Hippocampal formation (tissue), 2 donors: ENCODE data around the gene CPA5.

Experiments used
- DNase-seq, 2 donors: peaks; one replicate each; lab custom pipeline; 2025; lab: John Stamatoyannopoulos, UW

The CPA5 gene

GRCh38 chr7:130397051-130397757 is 52.6 kb downstream of the CPA5 start:
- no peak for DNase-seq

- no peak for DNase-seq
Observed at GRCh38 chr7:130397758-130398073, 53.1 kb downstream of the CPA5 start.

GRCh38 chr7:130398526-130399090 is 54.0 kb downstream of the CPA5 start:
- no peak for DNase-seq

- DNase-seq, result no peak
Observed at GRCh38 chr7:130400120-130400572, 55.5 kb downstream of the CPA5 start.

- no peak for DNase-seq
Observed at GRCh38 chr7:130401101-130401500, 56.5 kb downstream of the CPA5 start.

- DNase-seq, result no peak
Observed at GRCh38 chr7:130401578-130401977, 57.0 kb downstream of the CPA5 start.

GRCh38 chr7:130405003-130405402 is 60.4 kb downstream of the CPA5 start:
- no peak for DNase-seq

GRCh38 chr7:130409067-130409711 is 64.6 kb downstream of the CPA5 start:
- DNase-seq, result no peak

GRCh38 chr7:130409712-130410072 is 65.1 kb downstream of the CPA5 start:
- no peak for DNase-seq

GRCh38 chr7:130410868-130411541 is 66.4 kb downstream of the CPA5 start:
- DNase-seq, result no peak

GRCh38 chr7:130413201-130413600 is 68.6 kb downstream of the CPA5 start:
- DNase-seq, result no peak

- no peak for DNase-seq
Observed at GRCh38 chr7:130415006-130415405, 70.4 kb downstream of the CPA5 start.

GRCh38 chr7:130417213-130417612 is 72.6 kb downstream of the CPA5 start:
- DNase-seq, result no peak

- no peak for DNase-seq
Observed at GRCh38 chr7:130418306-130418705, 73.7 kb downstream of the CPA5 start.
